Vagina (tissue), 2 donors: Measurements from ENCODE around the gene NUP42.

ENCODE experiments used
- POLR2A ChIP-seq, 2 donors: fragments of 450-650 bp; IDR thresholded peaks; one replicate each; pipeline ENCODE4 v1.6.1; 2017; ENCODE audit warnings: antibody characterized with exemption in 2 of 2, mild to moderate bottlenecking in 2 of 2, moderate library complexity in 2 of 2
- POLR2AphosphoS5 ChIP-seq, 2 donors: sonication (generic); formaldehyde crosslinking; IDR thresholded peaks; one replicate each; pipeline ENCODE4 v1.9.0; 2017; ENCODE audit warnings: antibody characterized with exemption in 2 of 2, mild to moderate bottlenecking in 2 of 2, low read depth in 1 of 2; ENCODE audit not compliant: insufficient read depth in 1 of 2
- TF ChIP-seq, protein P1 (sequence below), 3 experiments: fragments of 450-650 bp in 2 of 3; fragments of 200-600 bp in 1 of 3; sonication (generic) in 1 of 3; IDR thresholded peaks; one replicate each; pipeline ENCODE4 v1.5.1; 2017 to 2019; ENCODE audit warnings: antibody characterized with exemption in 3 of 3, mild to moderate bottlenecking in 2 of 3, moderate library complexity in 2 of 3

DNA sequence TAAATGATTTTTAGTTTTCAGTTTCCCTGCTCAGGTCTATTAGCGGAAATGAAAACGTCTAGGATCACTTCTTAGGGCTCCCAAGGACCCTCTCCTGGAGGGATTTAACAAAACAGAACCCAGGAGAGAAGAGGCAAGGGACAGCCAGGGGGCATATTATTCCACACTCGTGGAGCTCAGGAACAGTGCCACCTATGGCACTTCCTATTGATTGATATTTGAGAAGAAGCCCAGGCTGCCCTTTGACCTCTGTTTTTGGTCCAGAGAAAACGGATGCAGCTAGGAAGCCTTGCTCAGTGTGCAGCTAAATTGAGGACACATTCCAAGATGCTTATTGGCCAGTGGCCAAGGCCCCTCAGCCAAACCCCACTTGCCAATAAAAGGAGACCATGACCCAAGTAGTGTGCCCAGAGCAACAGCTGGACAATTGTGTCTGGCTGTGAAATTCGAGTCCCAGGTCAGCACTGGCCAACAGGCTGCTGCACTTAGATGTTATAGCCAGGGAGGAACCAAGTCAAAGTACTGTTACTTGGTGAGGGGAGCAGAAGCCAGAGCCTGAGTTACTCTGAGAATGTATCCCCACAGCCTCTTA lies 40.7 kb downstream of the NUP42 start:
- TF ChIP-seq, protein P1, sequence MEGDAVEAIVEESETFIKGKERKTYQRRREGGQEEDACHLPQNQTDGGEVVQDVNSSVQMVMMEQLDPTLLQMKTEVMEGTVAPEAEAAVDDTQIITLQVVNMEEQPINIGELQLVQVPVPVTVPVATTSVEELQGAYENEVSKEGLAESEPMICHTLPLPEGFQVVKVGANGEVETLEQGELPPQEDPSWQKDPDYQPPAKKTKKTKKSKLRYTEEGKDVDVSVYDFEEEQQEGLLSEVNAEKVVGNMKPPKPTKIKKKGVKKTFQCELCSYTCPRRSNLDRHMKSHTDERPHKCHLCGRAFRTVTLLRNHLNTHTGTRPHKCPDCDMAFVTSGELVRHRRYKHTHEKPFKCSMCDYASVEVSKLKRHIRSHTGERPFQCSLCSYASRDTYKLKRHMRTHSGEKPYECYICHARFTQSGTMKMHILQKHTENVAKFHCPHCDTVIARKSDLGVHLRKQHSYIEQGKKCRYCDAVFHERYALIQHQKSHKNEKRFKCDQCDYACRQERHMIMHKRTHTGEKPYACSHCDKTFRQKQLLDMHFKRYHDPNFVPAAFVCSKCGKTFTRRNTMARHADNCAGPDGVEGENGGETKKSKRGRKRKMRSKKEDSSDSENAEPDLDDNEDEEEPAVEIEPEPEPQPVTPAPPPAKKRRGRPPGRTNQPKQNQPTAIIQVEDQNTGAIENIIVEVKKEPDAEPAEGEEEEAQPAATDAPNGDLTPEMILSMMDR (IDR thresholded peaks at IDR 0.05) = no peak
- TF ChIP-seq POLR2AphosphoS5 (IDR thresholded peaks at IDR 0.05; ENCODE audit: insufficient read depth in 1 of 2, low read depth in 1 of 2) = no peak
- no peak for TF ChIP-seq POLR2A (IDR thresholded peaks at IDR 0.05)
